HG03103 (cell line): ENCODE results near the gene HYAL1.
"Not testable (repeated sequence)": the region's sequence is repeated elsewhere in the genome, so short reads cannot be mapped to it uniquely, and the experiment has no call there.

Experiments used
- ATAC-seq: cut with Tn5 transposase; IDR thresholded peaks from one replicate; pipeline ENCODE4 v1.9.1; 2021; ENCODE audit warnings: low read depth; ENCODE audit not compliant: unreplicated experiment

Gene HYAL1

DNA sequence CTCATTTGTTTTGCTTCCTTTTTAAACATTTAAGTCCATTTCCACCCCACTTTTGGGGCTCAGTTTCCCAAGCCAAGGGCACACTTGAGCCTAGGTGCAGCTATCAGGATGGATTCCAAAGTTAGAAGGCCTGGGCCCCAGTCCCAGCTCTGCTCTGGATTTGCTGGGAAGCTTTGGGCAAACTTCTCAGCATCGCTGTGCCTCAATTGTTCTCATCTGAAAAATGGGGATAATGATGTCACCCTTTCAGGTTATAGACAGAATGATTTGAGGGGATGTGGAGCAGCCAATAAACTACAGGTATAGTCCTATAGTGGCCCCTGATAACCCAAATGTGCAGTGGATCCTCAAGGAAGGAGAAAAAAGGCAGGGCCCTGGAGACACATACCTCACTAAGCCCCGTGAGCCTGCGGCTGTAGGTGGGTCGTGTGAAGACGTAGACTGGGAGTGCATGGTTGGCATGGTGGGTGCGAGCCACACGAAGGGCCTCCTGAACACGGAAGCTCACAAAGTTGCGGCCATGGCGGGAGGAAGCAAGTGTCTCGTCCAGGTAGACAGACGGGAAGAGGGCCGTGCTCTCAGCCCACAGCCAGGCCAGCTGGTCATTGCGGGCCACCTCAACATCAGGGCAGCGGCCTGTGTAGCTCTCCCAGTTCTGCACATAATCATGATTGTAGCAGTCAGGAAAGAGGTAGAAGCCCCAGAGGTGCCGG, 16.0 kb upstream of the HYAL1 start:
- no peak for ATAC-seq

DNA sequence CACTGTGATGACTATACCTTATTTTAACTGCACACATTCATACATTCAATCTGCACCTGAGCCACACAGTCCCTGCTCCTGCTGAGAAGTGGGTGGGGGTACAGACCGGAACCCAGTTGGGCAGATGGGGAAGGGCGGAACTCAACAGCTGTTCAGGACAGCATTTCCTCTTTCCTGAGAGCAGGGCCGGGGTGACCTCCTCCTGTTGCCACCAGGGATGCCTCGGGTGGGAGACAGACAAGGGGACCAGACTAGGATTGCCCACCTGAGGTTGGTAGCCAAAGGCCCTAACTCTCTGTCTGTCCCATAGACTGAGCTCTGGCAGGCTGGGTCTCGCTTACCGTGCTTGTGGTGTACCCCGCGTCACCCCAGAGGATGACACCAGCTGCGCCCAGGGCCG, 15.2 kb upstream of the HYAL1 start:
- no peak for ATAC-seq

DNA sequence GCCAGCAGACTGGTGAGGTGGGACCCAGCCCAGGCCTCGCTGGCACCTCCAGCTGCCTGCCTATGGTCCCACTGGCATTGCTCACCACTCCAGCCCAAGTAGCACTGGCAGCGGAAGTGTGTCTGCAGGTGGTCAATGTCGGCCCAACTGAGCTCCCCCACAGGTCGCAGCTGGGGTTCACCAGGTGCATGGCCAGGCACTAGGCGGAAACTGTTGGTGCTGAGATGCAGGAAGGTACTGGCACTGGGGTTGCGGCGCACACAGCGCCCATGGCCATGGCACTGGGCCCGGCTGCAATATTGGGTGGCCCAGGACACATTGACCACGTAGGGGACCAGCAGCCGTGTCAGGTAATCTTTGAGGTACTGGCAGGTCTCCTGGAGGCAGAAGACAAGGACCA, 14.8 kb upstream of the HYAL1 start:
- ATAC-seq: no peak

DNA sequence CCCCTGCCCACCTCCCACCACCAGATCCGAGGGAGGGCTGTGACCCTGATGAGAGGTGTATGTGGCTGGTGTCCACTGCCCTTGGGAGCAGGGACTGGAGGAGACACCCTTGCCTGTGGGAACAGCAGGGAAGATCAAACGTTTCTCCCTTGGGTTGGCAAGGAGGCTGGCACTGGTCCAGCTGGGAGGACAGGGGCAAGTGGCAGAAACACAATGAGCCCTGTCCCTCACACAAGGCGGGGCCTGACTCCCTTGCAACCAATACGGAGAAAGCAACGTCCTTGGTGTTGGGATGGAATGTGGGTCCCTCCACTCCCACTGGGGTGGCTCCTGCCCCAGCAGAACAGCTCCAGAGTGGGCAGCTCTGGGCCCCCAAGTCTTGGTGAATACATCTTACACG, 13.9 kb upstream of the HYAL1 start:
- ATAC-seq: no peak

DNA sequence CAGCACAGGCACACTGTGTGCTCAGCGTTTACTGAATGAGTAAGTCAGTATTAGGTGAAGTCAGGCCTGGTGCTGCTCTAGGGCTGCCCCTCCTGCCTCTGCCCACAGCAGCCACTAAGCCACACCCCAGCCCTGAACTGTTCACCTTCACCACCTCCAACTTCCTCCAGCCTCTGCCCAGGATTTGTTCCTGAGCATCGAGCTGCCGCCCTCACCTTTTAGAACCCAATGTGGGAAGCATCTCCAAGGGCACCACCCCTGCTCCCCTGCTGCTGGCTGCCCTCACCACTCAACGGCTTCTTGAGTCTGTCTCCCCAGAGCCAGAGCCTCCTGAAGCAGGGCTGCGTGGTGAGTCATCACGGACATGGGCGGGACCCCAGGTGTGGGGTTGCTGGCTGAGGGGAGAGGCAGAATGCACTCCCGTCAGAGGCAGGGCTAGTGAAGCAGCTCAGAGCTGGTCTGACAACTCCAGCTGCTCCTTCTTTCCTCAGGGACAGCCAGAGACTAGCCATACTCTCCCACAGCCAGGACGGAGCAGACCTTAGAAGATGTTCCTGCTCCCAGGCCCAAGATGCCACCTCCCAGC, 13.4 kb upstream of the HYAL1 start:
- ATAC-seq: no peak

DNA sequence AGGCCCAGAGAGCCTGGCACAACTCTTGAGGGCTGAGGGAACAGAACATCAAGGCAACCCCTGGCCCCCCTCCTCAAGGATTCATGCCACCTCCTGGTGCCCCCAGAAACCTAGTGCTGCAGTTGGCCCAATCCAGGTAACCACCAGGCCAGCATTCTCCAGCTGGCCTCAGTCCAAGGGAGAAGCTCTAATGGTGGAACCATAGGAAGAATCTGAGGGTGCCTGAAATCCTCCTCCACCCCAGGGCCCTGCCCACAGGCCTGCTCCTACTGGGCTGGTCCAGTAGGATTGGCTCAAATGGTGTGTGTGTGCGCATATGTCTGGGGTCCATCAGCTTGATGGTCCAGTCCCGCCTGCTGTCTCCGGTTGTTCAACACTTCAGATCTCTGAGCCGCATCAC, 11.4 kb upstream of the HYAL1 start:
- no peak for ATAC-seq

DNA sequence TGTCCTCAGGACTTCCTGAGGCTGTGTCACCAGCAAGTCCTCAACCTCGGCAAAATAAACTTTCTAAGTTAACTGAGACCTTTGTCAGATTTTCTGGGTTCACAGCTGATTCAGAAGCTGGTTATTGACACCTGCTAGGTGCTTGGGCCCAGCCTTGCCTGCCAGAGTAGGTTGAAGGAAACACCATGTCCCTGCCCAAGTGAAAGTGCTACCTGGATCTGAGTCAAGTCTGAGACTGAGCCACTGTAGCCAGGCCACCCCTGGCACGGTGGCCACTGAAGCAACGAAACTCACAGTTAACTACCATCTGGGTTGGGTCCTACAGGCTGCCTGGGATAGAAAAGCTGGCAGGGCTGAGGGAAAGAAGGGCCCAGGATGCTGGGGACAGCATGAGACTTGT, 11.0 kb upstream of the HYAL1 start:
- ATAC-seq: no peak

DNA sequence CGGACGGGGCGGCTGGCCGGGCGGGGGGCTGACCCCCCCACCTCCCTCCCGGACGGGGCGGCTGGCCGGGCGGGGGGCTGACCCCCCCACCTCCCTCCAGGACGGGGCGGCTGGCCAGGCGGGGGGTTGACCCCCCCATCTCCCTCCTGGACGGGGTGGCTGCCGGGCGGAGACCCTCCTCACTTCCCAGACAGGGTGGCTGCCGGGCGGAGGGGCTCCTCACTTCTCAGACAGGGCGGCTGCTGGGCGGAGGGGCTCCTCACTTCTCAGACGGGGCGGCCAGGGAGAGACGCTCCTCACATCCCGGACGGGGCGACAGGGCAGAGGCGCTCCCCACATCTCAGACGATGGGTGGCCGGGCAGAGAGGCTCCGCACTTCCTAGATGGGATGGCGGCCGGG, 8.7 kb upstream of the HYAL1 start:
- not testable (repeated sequence) for ATAC-seq

DNA sequence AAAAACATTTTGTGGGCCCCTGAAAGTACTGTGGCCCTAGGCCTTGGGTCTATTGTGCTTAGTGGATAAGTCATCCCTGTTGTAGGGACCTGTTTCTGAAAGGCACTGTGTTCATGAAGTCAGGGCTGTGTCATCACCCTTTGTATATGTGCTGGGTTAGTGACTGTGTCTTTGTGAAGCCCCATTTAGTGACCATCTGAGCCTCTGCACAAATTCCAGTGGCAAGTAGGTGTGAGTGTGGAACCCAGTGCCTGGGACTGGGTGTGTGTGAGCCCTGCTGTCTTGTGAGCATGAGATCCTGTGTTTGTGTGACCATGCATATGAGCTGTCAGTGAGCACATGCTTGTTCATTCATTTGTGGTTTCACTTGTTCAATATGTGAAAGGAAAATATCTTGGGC, 1.2 kb upstream of the HYAL1 start:
- no peak for ATAC-seq

DNA sequence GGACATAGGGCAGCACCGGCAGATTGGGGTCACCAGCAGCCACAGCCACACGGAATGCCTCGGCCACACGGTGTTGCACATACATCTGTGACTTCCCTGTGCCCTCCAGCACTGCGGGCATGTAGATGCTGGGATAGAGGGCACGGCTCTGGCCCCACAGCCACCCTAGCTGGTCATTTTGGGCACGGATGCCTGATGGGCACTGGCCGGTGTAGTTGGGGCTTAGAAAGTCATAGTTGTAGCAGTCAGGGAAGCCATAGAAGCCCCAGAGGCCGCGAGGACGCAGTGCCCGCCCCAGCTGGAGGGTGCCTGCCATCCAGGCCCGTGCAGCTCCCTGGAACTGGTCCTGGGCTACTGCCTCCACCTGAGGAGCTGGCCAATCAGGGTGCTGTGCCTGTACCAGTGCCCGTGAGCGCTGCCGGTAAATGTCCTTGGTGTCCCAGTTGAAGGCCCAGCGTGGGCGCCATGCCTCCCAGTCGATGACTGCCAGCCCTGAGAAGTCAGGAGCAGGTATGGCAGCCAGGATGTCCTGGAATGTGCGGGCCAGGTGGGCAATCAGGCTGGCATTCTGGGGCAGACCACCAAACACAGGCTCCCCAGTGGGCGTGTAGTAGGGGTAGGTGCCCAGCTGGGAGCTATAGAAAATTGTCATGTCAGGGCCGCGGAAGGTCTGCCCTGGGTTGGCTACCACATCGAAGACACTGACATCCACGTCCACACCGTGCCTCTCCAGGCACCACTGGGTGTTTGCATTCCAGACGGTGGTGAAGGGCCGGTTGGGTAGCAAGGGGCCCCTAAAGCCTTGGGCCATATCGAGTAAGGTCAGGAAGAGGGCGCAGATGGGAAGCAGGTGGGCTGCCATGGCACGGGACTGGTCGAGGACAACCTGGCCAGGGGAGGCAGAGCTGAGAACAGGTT, 1.0 kb downstream of the HYAL1 start:
- ATAC-seq: no peak

DNA sequence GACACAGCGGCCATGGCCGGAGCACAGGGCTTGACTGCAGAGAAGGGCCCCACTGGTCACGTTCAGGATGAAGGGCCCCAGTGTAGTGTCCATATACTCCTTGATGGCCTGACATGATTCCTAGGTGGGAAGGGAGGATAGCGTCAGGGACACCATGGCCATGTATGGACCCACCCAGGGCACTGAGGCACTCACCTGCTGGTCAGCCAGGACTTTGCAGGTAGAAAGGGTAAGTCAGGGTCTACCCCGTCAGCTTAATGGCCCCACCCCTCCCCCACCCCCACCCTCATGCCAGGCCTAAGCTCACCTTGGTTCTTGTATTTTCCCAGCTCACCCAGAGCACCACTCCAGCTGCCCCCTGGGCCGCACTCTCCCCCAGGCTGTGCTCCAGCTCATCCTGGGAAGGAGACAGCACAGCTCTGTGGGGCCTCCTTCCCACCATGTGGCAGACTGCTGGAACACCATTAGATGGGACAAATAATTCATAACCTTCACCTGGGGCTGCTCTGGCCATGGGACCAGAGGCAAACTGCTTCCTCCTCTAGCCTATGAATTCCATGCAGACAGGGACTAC, 2.6 kb downstream of the HYAL1 start:
- no peak for ATAC-seq

DNA sequence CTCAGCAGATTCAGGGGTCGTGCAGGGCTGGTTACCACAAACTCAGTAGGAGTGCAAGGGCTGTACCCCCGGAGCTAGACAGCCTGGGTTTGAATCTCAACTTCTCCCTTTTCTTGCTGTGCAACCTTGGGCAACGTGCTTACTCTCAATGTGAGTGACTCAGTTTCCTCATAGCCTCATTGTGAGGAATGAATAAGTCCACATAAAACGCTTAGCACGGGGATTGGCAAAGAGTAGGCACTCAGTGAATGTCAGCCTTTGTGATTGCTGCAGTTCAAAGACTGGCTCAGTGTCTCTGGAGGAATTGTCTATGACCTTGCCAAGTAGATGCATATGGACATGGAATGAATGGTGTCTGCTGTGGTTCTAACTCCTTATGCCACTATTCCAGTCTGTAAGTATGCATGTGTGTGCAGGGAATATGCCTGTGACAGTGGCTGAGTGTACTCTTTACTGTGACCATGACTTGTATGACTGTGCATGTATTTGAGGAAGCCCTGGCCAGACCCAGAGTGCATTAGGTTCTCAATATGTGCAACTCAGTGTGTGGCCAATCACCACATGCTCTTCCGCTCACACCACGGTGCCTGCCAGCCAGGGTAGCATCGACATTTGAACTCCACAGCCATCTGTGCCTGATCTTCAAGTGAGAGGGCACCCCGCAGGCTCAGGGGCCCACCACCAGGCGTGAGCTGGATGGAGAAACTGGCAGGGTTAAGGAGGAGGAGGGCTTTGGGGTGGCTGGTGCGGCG, 3.3 kb downstream of the HYAL1 start:
- ATAC-seq: no peak

DNA sequence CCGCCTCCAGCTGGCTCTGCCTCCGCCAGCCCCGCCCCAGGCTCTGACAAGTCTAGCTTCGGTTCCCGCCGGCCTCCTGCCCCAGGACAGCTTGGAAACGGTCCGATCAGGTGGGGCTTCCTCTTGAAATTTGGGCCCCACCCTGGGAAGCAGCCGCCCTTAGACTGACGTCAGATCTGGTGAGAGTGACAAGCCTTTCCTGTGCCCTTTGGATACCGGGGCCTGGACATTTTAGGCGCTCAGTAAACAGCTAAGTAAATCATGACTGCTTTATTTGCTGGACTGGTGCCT, 3.8 kb downstream of the HYAL1 start:
- ATAC-seq: no peak

DNA sequence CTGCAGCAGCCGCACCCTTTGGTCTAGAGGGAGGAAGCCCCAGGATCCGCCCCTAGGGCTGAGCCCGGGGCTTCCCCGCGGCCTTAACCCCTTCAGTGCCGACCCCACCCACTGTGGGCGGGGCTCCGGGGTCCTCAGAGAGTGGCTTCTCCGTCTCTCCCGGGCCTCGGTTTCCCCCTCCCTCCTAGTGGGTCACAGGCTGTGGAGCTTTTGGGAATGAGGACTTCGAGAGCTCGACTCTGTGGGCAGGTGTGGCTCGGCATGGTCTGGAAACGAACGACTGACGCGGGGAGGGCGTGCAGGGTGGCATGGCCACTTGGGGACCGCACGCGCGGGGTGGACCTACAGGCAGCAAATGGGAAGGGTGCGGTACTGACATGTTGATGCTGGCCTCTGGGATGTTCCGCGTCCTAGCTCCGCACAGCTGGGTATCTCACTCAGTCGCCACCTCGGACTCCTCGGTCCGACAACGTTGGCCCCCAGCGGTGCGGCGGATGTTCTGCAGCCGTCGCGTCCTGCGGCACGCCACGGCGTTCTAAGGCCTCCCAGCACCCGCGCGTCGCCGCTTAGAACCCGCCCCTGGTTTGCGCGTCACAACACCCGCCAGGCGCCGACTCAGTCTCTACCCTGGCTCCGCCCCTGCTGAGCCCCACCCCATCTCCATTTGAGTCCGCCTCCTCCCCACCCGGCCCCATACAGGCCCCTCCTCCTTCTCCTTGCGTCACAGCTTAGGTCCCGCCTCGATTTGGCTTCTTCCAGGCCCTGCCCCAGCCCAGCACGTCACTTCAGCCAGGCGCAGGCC, 4.3 kb downstream of the HYAL1 start, which contains the start of the genes HYAL3 and NAA80:
Gene HYAL3 (minus strand): TSS at position 570 of the 802 bp plus-strand sequence. CDS start 3,803 bp downstream, outside the sequence.
Gene NAA80 (minus strand): TSS at position 570 of the 802 bp plus-strand sequence. CDS start 1,942 bp downstream, outside the sequence.
- ATAC-seq: peak; percentile 73

DNA sequence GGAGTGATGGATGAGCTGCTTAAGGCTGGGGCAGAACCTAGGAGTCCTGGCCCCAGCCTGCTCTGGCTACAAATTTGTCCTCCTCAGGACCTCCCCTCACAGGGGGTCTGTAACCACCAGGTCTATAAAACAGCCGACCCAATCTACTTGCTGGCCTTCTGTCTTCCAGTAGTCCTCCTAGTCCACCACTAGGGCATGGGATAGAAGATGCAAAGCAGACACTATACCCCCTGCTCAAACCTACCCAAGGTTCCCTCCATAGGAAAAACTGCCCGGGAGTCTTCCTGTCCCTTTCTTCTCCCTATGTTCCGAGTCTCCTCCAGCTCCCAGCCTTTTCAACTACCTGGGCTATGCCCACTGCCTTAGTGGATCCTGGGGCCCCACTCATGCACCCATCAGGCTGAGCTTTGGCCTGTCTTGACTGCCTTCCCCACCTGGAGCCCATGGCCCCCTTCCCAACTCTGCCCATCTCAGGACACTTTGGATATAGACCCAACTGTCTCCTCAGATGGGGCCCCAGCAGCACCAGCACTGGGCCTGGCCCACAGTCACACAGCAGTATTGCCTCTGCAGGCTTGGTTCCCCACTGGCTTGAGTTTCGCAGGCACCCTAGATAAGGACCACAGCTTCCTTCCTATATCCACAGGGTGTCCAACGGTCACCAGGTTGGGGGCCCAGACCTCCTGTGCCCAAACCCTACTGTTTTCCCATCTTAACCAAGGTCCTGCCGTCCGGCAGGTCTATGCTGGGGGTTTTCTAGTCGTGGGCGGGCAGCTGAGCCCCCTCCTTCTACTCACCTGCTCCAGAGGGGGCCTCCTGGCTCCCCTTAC, 5.3 kb downstream of the HYAL1 start:
- ATAC-seq: no peak

DNA sequence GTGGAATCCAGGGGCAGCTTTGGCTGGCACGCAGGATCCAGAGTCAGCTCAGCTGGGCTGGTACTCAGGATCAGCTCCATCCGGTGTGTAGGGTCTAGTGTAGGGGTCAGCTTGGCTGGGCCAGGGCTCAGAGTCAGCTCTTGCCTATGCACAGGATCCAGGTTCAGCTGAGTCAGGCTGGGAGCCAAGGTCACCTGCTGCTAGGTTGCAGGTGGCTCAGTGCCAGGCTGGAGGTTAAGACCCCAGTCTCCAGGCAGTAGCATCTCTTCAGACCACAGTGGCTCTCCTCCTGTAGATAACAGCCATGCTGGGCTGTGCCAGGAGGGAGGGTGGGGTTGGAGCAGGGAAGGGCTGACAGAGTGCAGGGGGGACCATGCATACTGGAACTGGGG, 6.0 kb downstream of the HYAL1 start:
- ATAC-seq: no peak

DNA sequence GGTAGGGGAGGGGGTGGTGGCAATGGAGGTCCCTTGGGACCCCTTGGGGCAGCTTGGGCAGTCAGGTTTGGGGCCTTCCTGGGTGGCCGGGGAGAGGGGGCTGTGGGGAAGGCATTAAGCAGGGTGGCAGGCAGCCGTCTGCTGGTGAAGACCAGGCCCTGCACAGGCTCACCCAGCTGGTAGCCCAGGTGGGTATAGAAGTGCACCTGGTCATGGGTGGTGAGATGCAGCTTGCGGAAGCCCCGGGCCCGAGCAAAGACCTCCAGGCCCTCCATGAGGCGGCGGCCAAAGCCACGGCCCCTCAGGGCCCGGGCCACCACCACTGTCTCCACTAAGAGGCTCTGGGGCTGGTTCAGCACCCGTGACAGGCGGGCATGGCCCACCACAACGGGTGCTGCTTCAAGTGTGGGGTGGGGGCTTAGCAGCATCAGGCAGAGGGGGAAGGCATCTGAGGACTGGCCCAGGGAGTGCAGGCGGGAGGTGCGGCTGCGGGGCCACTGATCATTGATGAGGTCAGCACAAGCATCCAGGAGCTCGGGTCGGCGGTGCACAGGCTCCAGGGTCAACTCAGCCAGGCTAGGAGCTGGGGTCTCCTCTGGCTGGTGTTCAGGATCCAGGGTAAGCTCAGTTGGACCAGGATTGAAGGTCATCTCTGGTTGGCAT, 6.5 kb downstream of the HYAL1 start:
- no peak for ATAC-seq
